ENCODE measurements around the gene APBB2.
A peak's percentile ranks its signal among the peaks of the same experiment; 100 is the strongest.

APBB2 gene

GRCh38 chr4:41185614-41186592 lies 28.4 kb downstream of the APBB2 start:
- DNase-seq = no peak

DNA sequence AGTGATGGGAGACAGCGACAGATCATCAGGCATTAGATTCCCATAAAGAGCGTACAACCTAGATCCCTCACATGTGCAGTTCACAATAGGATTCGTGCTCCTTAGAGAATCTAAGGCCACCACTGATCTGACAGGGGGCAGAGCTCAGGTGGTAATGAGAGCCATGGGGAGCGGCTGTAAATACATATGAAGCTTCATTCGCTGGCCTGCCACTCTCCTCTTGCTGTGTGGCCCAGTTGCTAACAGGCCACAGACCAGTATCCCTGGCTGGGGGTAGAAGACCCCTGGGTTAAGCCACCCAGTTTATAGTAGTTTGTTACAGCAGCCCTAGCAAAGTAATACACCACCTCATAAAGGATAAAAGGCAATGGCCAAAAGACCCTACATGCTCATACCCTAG lies 30.3 kb downstream of the APBB2 start:
- no peak for DNase-seq

DNA sequence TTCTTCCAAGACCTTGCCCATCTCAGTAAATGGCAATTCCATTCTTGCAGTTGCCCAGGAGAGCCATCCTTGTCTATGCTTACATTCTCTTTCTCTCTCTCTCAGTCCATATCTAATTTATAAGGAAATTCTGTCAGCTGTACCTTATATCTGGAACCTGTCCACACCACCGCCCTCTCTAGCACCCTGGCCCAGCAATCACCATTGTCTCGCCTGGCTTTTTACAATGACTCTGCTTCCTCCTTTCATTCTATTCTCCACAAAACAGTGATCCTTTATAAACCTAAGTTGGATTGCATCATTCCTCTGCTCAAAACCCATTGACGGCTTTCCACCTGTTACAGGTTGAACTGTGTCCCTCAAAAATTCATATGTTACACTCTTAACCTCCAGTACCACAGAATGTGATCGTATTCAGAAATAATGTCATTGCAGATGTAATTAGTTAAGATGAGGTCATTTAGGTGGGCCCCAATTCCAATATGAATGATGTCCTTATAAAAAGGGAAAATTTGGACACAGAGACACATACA lies 31.3 kb downstream of the APBB2 start:
- no peak for DNase-seq

- no peak for DNase-seq
Measured at GRCh38 chr4:41181037-41181436, 33.3 kb downstream of the APBB2 start.

DNA sequence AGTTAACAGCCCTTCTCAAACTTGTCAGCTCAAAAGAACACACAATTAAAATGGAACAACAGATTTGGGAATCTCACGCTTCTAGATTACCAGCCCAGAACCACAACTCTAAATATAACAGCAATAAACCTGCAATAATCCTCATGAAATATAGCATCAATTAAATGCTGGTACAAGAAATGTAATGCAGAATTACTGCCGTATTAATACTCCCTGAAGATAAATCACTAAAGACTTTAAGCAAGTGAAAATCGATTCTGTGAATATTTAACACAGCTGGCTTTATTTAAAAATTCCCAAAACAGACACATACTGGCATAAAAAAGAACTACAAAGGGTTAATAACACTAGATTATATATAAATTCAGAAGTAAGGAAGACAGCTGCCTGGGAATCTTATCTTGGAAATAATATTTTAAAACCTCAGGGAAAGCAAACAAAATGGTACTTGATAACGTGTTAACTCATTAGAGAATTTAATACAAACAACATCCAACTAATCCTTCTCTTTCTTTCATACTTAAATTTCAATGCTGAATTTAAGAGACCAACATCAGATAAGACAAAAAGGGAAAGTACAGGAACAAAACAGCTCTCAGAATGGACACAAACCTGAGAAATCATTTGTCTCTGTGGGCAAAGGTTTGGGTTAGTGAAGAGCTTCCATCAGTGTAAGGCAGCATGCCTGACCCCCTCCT lies 34.7 kb downstream of the APBB2 start:
- no peak for DNase-seq

- no peak for DNase-seq
Measured at GRCh38 chr4:41178372-41179370, 35.7 kb downstream of the APBB2 start.

DNA sequence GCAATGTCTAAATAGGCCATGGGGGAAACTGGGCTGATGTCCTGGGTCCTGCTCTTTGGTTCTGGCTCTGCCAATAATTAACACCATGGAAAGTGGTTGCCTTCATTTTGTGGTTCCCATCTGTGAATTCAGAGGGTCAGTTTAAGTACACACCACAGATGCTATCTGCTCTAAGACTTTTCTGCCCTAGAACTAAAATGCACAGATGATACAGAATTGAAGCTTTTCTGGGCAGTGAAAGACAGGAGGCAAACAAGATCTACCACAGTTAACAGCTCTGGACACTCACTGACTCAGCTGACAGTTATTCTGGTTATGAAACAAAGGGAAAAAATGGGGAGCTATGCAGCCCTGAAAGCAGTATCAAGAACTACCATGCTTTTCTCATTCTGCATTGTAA lies 37.3 kb downstream of the APBB2 start:
- DNase-seq = no peak

DNA sequence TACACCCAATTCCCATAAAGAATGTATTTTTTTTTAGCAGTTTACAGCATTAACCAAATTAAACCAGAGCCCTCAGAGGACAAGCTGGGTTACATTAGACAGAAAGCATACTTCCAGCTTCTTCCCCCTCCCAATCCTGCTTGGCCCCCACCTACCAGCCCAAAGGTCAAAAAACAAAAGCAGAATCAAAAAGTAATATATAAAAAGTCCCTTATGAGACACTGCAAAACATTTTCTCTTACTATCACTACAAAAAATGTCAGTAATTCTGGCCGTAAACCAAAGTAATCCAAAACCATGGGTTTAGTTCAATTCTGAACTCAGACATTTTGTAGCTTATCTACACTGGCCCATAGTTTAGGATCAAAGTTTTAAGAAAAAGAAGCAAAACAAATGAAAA lies 38.0 kb downstream of the APBB2 start:
- DNase-seq = no peak

GRCh38 chr4:41175794-41176193 lies 38.5 kb downstream of the APBB2 start:
- DNase-seq = no peak

- no peak for DNase-seq
Measured at GRCh38 chr4:41174444-41174843, 39.9 kb downstream of the APBB2 start.

DNA sequence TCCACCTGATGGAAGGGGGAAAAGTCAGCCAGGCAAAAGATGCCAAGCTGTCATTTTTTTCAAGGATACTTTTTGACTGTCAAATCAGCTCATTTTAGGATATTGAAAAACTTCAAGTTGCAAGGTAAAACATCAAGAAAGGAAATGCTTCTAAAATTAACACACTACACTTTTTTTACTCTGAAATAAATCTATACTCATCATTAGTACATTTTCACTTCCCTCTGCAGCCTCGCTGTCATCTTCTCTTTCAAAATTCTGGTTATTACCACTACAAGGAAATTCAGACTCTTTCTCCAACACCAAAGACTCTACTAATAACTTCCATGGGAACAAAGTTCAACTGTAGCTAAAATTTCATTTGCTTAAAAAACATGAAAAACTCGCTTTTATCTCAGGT lies 41.6 kb downstream of the APBB2 start:
- no peak for DNase-seq

DNA sequence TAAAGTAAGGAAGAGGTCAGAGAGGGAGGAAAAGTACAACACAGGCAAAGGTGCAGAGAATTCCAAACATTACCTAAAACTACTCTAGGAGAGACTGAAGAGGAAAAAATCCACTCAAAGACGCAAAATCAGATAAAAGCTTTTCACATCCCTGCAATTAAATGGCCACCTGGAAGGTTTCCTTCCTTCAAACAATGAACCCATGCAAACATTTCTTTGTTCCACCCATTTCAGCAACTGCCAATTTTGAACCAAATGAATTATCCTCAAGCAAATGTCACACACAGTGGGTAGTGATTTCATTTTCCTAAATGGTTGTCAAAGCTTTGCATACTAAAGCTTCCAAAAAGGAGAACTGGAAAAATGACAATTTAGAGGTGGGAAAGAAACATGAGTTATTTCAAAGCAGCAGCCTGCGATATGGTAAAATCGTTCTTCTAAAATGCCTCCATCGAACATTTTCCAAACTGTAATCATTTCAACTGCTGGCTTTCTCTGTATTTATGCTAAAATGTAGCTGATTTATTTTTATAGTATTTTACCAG lies 45.0 kb downstream of the APBB2 start:
- DNase-seq = no peak

DNA sequence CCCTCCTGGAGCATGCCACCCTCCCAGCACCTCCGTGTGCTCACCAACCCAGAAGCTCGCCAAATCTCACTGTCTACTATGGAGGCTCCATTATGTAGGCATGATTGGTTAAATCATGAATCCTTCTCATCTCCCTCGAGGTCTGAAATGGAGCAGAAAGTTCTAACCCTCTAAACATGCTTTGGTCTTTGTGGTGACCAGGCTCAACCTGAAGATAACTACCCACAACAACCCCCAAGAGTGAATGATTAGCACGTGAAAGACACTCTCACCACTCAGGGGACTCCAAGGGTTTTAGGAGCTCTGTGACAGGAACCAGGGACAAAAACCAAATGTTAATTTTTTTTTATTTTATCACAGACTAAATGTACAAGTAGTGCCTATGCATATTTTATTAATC lies 47.2 kb downstream of the APBB2 start:
- no peak for DNase-seq

DNA sequence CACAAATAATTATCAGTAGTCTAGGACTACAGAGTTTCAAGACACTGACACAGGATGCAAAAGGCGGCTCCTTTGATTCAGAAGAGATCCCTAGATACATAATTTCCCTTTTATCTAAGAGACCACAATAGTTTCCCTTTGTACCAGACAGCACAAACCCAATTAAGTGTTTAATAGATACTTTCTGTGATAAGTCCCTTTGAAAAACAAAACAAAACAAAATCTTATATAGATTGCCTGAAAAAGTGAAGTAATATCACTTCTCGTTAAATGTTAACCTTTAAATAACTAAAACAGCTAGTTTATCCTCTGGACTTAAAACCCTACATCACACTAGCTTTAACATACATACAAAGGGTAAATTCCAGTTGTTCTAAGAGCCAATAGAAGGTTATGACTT lies 49.9 kb downstream of the APBB2 start:
- no peak for DNase-seq

- no peak for DNase-seq
Measured at GRCh38 chr4:41161355-41161754, 53.0 kb downstream of the APBB2 start.

DNA sequence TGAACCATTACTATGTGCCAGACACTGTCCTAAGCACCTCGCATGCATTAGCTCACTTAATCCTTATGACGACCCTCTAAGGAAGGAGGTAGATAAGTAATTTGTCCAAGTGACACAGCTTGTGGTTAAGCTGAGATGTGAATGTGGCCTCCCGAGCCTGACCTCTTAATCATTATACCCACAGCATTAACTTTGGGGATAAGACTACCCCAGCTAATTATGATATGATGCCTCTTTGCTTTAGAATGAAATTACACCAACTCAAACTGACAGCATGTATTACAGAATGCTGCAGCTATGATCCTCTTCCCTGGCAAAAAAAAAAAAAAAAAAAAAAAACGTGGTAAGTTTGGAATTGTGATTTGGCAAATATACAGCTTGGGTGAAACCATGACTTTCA lies 53.5 kb downstream of the APBB2 start:
- DNase-seq = no peak

GRCh38 chr4:41160012-41160789 lies 54.1 kb downstream of the APBB2 start:
- no peak for DNase-seq

DNA sequence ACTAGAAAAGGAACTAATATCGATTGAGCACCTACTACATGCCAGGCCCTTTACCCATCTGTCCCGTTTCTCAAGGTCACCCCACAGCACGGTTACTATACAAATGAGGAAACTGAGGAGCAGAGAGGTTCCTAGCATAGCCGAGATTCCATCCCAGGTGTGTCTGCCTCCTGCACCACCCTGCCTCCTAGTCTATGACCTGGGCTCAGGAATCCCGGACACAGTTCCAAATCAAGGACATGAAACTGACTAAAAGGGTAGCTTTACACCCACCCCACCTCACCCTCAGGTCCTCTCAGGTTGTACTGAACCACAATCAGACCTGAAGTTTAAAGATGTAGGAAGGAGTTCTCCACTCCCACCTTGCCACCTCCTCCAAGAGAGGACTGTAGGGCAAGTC lies 55.6 kb downstream of the APBB2 start:
- no peak for DNase-seq

GRCh38 chr4:41158274-41158673 lies 56.1 kb downstream of the APBB2 start:
- DNase-seq = no peak

DNA sequence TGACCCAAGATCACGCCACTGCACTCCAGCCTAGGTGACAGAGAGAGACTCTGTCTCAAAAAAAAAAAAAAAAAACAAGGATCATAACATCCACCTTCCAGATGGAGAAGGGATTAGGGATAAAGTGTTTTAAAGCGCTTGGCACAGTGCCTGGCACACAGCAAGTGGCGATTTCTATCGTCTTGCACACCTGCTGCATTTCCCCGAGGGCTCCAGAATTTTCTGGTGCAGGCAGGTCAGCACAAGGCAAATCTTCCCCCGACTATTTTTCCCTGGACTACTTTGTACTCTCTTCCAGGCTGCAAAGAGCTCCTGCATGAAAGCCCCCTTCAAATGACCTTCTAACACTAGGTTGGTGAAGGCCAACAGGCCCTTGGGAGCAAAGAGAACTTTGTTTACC lies 57.3 kb downstream of the APBB2 start:
- peak; percentile 1 for DNase-seq

DNA sequence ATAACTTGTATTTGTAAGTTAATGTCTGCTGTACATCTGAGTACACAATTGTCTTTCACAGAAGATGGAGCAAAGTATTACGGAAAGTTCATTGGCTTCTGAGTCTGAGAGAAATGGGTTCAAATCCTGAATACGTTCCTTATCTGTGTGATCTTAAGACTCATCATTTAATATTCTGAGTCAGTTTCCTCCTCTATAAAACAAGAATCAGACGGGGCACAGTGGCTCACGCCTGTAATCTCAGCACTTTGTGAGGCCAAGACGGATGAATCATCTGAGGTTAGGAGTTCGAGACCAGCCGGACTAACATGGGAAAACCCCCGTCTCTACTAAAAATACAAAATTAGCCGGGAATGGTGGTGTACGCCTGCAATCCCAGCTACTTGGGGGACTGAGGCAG lies 57.8 kb downstream of the APBB2 start:
- DNase-seq = no peak

All from NCI-H1092 (cell line).